ENCODE results near the gene ARHGAP44.

The ARHGAP44 gene

DNA sequence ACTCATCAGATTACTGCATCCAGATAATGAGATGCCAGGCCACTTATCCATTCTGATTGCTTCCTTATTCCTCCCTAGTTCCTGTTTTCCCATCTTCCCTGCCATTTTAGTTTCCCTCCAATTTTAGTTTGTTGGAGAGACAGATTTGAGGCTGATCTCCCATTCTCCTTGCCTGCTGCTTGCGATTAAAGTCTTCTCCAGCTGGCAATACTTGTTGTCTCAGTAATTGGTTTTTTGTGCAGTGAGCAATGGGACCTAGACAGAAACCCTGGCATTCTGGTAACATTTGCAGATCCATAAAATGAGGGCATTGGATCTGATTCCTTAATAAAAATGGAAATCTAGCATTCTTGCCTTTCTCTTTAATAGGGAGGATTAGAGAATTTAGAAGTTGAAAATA, 246.1 kb downstream of the ARHGAP44 start:
- H3K4me3 ChIP-seq (replicated peaks; ENCODE audit: insufficient read depth, low read length), result no peak overlapping the region
- TF ChIP-seq GABPA (IDR thresholded peaks at IDR 0.05; ENCODE audit: low read depth) (no peak), POLR2AphosphoS5 (IDR thresholded peaks at IDR 0.05; ENCODE audit: low read depth) (no peak)
- TF ChIP-seq, protein P1, sequence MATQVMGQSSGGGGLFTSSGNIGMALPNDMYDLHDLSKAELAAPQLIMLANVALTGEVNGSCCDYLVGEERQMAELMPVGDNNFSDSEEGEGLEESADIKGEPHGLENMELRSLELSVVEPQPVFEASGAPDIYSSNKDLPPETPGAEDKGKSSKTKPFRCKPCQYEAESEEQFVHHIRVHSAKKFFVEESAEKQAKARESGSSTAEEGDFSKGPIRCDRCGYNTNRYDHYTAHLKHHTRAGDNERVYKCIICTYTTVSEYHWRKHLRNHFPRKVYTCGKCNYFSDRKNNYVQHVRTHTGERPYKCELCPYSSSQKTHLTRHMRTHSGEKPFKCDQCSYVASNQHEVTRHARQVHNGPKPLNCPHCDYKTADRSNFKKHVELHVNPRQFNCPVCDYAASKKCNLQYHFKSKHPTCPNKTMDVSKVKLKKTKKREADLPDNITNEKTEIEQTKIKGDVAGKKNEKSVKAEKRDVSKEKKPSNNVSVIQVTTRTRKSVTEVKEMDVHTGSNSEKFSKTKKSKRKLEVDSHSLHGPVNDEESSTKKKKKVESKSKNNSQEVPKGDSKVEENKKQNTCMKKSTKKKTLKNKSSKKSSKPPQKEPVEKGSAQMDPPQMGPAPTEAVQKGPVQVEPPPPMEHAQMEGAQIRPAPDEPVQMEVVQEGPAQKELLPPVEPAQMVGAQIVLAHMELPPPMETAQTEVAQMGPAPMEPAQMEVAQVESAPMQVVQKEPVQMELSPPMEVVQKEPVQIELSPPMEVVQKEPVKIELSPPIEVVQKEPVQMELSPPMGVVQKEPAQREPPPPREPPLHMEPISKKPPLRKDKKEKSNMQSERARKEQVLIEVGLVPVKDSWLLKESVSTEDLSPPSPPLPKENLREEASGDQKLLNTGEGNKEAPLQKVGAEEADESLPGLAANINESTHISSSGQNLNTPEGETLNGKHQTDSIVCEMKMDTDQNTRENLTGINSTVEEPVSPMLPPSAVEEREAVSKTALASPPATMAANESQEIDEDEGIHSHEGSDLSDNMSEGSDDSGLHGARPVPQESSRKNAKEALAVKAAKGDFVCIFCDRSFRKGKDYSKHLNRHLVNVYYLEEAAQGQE (IDR thresholded peaks at IDR 0.05; ENCODE audit: insufficient replicate concordance, low read depth), result no peak
- TF ChIP-seq, protein P2, sequence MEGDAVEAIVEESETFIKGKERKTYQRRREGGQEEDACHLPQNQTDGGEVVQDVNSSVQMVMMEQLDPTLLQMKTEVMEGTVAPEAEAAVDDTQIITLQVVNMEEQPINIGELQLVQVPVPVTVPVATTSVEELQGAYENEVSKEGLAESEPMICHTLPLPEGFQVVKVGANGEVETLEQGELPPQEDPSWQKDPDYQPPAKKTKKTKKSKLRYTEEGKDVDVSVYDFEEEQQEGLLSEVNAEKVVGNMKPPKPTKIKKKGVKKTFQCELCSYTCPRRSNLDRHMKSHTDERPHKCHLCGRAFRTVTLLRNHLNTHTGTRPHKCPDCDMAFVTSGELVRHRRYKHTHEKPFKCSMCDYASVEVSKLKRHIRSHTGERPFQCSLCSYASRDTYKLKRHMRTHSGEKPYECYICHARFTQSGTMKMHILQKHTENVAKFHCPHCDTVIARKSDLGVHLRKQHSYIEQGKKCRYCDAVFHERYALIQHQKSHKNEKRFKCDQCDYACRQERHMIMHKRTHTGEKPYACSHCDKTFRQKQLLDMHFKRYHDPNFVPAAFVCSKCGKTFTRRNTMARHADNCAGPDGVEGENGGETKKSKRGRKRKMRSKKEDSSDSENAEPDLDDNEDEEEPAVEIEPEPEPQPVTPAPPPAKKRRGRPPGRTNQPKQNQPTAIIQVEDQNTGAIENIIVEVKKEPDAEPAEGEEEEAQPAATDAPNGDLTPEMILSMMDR (IDR thresholded peaks at IDR 0.05; ENCODE audit: insufficient read depth, low read length), result no peak
- H3K27me3 ChIP-seq (ENCODE audit: insufficient read depth, poor library complexity, severe bottlenecking), result no peaks in the 10 kb centered on the region
- no peak overlapping the region for H3K27ac ChIP-seq (replicated peaks)
- DNase-seq (ENCODE audit: low read depth in 1 of 2, low spot score in 1 of 2), result no peak

DNA sequence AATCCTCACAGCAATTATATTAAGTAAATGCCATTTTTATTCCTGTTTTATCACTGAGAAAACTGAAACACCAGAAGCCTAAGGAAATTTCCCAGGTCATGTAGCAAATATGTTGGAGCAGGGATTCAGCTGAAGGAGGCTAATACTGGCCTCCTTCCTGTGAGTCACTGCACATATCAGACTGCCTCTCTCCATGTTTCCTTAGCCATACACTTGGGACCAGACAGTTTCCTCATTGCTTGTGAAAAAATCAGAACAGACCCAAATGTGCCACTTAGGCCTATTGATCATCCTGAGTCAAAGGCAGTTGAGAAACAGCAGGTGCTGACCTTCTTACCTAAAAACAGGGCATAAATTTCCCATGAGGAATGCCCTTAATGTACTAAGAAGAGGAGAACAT, 247.5 kb downstream of the ARHGAP44 start:
- H3K27me3 ChIP-seq (ENCODE audit: insufficient read depth, poor library complexity, severe bottlenecking), result no peaks in the 10 kb centered on the region
- H3K27ac ChIP-seq (replicated peaks), result no peak overlapping the region
- TF ChIP-seq SPI1 (IDR thresholded peaks at IDR 0.05; ENCODE audit: borderline replicate concordance, low read depth), result no peak
- no peak for TF ChIP-seq POLR2AphosphoS5 (IDR thresholded peaks at IDR 0.05; ENCODE audit: low read depth)
- TF ChIP-seq, protein P2 (IDR thresholded peaks at IDR 0.05; ENCODE audit: insufficient read depth, low read length), result no peak
- TF ChIP-seq, protein P1 (IDR thresholded peaks at IDR 0.05; ENCODE audit: insufficient replicate concordance, low read depth), result no peak
- no peak for TF ChIP-seq GABPA (IDR thresholded peaks at IDR 0.05; ENCODE audit: low read depth)
- DNase-seq (ENCODE audit: low read depth in 1 of 2, low spot score in 1 of 2), result no peak
- no peak overlapping the region for H3K4me3 ChIP-seq (replicated peaks; ENCODE audit: insufficient read depth, low read length)

GRCh38 chr17:13038931-13039665, 249.8 kb downstream of the ARHGAP44 start:
- no peak overlapping the region for H3K4me3 ChIP-seq (replicated peaks; ENCODE audit: insufficient read depth, low read length)

More at GRCh38 chr17:13038931-13039665, 249.8 kb downstream of the ARHGAP44 start:
- DNase-seq (ENCODE audit: low read depth in 1 of 2, low spot score in 1 of 2), result no peak
- no peaks in the 10 kb centered on the region for H3K27me3 ChIP-seq (ENCODE audit: insufficient read depth, poor library complexity, severe bottlenecking)
- TF ChIP-seq SPI1 (IDR thresholded peaks at IDR 0.05; ENCODE audit: borderline replicate concordance, low read depth) (no peak), POLR2AphosphoS5 (IDR thresholded peaks at IDR 0.05; ENCODE audit: low read depth) (no peak), GABPA (IDR thresholded peaks at IDR 0.05; ENCODE audit: low read depth) (no peak)
- TF ChIP-seq, protein P2 (IDR thresholded peaks at IDR 0.05; ENCODE audit: insufficient read depth, low read length), result no peak
- TF ChIP-seq, protein P1 (IDR thresholded peaks at IDR 0.05; ENCODE audit: insufficient replicate concordance, low read depth), result no peak
- no peak overlapping the region for H3K27ac ChIP-seq (replicated peaks)
